Measurements from ENCODE around the gene COL1A1.
A peak's percentile ranks its signal among the peaks of the same experiment; 100 is the strongest.

Gene COL1A1

DNA sequence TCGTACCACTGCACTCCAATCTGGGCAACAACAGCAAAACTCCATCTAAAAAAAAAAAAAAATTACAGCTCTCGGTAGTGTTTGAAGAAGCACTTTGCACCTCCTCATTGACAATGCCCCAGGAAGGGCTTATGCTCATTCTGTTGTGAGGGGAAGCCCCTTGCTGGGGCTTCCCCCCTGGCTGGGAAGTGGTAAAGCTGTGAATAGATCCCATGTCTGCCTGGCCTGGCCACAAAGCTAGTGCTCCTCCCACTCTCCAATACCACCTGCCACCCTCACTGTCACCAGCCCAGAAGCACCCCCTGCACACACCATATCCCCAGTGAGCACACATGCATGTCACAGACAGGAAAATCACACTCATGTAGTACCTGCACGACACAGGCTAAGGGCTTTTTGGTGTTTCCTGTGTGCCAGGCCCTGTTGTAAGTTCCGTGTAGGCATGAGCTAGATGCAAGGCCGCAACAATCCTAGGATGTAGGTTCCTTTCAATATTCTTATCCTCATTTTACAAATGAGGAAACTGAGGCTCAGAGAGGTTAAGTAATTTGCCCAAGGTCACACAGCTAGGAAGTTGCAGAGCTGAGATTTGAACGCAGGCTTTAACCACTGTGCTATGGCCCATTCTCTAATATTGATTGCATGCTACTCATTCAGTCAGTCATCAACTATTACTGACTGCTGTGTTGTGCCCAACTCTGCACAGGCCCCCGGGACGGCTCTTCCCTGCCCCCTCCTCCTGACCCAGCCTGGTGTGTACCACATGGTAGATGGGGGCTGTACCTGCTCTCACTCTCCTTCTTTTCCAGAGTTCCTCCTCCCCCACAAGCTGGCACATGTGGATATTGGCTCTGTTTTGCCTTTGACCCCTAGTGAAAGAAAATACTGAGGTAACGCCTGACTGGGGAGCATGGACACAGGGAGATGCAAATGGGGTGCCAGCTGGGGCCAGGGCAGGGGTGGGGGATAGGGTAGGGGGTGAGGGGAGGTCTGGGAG lies 11.9 kb upstream of the COL1A1 start:
- peak; percentile 25 for DNase-seq

DNA sequence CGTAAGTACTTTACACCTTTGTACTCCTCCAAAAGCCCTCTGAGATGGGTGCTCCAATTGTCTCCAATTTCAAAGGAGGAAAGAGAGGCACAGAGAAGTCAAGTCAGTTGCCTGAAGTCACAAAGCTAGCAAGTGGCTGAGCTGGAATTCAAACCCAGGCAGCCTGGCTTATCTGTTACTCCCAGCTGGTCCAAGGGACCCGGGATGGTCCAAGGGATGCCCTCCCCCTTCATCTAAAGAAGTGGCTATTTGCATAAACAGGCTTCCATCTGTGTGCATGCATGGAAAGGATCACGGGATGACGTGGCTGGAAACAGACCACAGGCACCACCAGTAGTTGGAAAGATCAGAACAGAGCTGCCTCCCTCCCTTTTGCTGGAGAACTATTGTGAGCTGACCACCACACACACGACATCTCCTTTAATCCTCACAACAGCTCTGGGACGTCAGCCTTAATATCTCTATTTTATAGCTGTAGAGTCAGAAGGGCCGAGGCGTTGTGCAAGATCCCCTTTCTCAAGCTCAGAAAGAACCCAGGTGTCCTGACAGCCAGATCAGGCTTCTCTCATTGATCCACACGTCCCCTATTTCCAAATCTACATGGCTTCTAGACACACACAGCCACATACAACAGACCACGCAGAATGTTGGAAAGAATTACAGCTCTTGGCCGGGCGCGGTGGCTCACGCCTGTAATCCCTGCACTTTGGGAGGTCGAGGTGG lies 10.9 kb upstream of the COL1A1 start:
- no peak for DNase-seq

DNA sequence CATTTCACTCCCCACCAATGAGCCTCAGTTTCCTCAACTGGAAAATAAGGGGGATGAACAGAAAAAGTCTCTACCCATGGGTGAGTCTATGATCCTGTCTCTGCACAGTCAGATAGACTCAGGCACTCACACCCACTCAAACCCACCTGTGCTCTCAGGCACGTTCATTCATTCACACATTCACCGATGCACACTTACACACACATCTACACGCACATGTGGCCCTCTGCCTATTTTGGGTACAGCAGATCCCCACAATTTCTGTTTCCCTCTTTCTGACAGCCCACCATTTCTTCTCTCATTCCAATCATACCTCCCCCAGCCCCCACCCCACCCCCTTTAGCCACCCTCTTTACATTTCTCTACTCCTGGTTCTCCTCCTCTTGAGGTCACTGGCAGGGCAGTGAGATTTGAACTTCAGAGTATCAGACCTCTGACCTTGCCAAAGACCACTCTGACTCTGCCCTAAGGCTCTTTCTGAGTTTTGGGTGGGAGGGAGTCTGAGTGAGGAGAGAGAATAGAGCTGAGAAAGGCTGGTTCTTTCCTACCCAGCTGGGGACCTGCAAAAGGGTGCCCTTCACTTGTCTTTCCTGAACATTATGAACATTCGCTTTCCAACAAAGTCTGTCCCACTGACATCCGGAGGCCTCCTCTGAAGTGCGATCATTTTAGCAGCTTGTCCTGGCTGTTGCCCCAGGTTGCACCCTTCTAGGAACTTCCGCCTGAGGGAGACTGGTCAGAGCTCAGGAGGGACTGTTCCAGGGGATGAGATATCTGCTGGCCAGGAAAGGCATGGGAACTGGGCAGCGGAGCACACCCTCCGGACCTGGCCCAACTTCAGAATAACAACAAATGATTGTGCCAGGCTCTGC lies 10.1 kb upstream of the COL1A1 start:
- DNase-seq: no peak

DNA sequence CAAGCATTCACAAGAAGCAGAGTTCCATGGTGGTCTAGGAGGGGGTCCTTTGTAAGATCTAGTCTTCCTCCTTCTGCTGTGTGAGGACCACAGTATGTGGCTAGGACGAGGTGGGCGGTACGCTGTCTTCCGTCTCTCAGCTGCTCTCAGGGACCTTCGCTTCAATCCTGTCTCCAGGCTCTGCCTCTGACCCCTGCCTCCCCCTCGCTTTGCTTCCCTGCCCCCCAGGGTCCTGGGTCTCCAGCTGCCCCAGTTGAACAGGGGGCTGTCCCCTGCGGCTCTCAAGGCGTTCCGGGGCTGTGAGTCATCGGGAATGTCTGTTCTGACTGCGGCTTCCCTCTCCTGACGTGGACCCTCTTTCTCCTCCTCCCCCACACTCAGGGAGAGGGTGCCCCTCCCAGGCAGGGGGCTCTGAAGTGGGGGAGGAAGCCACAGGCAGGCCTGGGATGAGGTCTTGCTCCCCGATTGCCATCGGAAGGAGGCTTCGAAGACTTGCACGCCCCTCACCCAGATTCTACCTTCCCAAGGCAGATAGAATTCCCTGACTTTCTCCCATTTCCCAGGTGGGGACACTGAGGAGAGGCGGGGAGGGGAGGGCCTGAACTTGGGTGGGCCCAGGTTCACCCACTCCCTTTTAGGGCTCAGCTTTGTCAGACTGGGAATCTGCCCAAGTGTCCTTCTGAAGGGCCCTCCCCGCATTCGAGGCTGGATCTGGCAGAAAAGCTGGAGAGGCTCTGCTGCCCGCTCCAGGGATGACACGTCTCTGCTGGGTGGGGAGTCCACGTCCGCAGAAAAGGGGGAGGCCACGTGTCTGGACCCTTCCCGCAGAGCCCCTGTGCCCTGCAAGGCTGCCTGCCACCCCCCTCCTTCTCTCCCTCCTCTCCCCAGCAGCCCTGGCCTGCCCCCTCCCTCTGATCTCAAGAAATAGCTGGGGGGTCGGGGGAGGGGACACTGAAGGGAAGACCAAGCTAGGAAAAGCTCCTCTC lies 9.1 kb upstream of the COL1A1 start:
- DNase-seq: no peak

DNA sequence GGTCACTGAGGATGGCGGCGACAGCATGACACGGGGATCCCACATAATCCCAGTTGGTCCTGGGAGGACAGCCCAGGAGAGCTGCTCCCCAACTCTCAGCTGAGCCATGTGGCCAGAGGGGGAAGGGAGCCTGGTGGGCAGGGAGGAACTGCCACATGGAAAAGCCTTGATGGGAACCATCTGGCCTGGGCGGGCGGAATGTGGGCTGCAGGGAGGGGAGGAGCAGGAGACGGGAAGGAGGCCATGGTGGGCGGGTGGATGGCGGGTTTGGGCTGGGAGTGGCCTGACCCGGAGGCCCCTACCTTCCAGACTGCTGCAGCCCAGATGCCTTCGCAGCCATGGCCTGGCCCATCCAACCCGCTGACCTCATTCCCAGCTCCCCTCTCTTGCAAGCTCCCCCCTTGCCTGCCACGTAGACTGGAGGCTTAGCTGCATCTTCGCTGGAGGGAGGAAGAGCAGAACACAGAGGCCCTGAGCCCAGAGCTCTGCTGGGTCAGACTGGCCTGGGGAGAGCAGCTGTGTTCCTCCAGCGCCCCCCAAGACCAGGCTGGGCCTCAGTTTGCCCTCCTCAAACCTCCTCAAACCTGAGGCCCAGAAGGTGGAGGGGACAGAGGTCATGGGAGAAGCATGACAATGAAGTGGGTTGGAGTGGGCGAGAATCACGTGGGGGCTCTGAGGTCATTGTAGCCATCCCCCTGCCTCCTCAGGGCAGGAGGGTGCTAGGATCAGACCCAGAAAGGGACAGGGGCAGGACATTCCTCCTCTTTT lies 8.2 kb upstream of the COL1A1 start:
- DNase-seq: no peak

DNA sequence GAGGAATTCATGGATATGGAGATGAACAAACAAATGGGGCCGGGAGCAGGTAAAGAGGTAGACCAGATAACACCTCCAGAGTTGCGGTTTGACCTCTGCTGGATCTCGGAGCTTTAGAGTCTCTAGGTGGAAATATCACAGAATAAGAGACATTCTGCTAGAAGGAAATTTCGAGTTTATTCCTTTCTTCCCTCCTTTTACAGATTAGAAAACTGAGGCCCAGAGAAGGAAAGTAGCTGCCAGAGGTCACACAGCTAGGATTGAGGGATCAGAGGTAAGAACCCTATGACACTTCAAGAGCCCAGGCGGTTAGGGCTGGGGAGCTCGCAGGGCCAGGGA lies 7.7 kb upstream of the COL1A1 start:
- DNase-seq: no peak

DNA sequence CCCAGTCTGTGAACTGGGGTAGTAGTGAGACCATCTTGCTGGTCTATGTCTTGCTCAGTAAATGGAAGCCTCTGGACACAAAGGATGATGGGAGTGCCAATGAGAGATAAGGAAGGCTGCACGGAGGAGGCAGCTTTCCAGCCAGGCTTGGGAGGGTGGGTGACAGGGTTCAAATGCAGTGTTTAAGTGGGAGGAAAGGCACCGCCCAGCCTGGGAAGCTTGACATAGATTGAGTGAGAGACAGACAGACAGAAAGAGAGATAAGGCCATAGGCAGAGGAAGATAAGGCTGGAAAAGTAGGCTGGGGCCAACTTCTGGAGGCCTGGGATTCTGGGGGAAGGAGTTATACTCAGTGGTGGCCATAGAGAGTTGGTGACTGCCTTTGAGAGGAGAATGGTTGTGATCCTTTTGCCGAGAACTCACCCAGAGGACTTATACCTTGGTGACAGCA lies 7.2 kb upstream of the COL1A1 start:
- DNase-seq: no peak

DNA sequence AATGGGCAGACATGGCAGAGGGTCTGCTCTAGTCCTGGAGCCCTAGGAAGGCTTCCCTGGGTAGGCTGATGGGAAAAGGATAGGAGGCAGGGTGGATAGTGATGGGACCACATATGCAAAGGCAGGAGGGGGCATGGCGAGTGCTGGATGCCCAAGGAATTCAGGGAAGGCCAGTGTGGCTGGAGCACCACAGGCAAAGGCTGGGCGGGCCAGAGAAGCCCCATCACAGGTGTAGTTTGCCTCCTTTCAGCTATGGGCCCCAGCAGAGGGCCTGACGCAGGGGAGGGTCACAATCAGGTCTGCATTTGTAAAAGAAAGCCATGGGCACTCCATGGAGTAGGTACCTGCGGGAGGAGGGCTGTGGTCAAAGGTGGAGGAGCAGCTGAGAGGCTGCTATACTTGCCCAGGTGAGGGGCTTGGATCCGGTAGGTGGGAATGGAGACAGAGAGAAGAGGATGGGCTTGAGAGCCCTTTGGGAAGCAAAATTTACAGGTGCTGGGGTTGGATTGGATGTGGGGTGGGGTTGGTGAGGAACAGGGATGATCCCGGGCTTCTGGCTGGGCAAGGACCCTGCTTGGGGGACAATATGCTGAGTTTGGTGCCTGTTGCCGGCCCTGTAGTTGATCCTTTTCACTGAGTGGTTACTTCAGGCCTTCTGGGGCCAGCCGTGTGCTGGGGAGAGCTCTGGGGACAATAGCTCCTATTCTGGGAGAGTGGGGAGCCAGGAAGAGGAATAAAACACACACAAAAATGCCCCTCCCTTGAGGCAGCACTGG lies 6.5 kb upstream of the COL1A1 start:
- DNase-seq: no peak

DNA sequence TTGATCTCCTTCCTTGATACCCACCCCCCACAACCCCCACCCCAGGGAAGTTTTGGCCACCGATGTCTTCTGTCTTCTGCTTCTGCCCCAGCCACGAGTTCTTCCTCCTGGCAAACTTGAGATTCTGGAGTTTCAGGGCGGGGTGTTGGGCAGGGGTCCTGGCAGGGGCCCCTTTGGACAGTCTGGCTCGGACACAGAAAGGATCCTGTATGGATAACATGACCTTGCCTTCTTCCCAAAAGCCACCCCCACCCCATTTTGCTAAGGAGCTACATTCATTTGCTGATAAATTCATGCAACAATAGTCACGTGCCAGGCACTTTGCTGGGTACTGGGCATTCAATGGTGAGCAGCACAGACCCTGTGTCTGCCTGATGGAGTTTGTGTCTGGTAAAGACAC lies 5.9 kb upstream of the COL1A1 start:
- DNase-seq: no peak

DNA sequence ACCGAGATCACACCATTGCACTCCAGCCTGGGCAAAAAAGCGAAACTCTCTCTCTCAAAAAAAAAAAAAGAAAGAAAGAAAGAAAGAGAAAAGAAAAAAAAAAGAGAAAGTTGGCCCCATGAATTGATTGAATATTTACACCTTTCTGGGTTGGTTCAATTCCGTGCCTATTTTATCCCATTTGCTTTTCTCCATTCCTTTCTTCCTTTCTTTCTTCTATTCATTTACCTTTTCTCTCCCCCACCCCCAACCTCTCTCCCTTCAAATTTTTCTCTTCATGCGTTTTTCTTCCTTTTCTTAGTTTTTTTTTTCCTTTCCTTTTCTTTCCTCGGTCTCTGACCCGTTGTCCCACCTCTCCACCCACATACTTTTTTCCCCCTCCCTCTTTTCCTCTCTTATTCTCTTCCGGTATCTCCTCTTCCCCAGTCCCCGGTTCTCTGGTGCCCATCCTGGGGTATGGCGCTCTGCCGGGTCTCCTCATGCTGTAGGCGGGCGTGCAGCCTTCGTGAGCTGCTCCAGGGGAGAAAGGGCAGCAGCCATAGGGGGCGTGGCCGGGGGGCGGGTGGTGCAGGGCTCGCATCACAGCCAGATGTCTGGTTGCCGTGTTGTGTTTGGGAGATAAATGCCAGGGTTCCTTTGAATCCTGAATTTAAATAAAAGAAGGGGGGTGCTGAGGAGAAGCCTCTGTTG lies 5.3 kb upstream of the COL1A1 start:
- DNase-seq: no peak

DNA sequence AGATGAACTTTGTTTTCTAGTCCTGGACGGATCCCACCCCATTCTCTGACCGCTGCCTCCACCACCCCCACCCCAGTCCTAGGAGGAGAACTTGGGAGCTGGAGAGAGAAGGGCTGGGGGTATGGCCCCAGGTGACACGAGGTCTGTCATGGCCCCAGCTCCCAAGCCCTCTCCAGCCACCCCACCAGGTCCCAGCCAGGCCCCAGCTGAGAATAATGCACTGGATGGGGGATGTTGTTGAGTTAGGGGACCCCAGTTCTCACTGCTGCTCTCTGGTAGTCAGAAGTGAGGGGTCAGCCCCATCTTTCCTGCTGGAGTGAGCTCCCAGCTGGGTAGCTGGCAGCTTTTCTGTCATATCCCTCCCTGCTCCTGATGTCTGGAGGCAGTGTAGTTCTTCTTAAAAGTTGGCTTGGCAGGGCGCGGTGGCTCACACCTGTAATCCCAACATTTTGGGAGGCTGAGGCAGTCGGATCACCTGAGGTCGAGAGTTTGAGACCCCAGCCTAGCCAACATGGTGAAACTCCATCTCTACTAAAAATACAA lies 4.6 kb upstream of the COL1A1 start:
- no peak for DNase-seq

DNA sequence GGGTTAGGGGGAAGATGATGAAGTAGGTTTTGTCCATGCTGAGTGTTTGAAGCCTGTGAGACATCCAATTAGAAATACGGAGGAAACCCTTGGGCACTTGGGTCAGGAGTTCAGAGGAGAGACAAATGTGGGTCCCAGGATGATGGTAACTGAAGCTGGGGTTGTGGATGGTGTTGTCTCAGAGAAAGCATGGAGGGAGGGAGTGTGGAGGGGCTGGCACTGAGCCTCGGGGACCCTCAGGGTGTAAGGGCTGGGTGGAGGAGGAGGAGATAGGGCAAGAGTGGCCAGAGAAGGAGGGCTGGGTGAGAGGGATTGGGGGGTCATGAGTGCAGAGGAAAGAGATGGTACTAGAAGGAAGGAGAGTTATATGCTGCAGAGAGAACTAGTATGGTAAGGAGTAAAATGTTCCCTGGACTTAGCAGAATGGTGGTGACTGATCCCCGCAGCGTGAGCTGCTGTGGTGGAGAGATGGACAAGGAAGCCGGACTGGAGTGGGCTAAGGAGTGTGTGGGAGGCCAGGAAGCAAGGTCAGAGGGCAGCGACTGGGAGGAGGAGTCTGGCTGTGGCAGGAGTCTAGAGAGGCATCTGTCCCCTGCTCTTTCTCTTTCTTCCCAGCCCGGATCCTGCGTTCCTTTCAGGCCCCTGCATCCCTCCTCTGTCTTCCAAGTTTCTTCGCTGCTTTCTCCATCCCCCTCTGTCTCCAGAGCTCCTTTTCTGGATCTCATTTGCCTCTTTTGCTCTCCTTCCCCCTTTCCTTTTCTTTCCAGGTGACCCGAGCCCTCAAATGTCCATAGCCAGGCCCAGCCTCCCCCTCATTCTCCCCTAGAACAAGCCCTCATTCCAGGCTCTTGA lies 3.9 kb upstream of the COL1A1 start:
- DNase-seq: no peak

DNA sequence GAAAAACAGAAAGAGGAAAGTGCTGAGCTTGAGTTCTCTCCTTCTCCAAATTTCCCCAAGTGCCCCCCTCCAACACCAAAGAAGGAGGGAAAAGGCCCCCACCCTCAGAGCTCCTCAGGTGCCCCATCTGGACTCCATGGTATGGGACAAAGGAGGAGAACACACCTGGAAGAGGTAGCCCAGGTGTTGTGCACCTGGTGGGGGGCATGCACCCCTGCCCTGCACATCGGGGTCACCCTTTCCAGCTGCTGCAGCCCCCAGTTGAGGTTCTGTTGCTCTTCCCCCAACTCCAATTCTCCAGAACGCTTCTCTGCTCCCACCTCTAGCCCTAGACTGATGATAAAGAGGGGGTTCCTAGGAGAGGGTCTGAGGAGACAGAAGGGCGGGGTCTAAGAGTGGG lies 3.0 kb upstream of the COL1A1 start:
- DNase-seq: peak; percentile 3

DNA sequence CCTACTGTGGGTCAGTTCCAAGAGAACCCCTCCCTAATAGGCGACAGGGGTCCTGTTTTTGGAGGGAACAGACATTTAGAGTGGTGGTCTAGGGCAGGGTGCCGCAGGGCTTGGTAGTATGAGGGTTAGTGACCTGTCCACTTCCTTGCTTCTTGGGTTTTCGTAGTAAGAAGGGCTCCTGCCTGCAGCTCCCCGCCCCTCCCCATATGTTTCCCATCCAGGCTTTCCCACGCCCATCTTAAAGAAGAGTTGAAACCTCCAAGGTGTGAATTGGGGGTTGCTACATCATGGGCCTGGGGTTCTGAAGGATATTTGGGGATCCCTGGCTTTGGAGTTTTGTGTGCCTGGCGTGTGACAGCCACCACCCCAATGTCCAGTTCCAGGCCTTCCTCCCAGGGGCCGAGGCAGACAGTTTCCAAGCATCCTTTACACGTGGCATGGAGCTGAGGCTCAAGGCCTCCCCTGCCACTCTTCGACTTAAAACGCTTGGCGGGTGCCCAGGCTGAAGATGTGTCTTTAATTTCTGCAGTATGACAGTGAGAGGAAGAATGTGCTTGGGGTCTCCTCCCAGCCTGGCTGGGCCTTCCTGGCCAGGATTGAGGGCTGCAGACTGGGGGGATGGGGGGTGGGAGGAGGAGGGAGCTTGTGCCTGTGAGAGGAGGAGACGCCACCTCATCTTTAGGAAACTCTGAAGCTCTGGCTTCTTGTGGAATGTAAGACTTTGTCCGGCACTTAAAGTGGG lies 2.3 kb upstream of the COL1A1 start:
- DNase-seq: peak; percentile 10

DNA sequence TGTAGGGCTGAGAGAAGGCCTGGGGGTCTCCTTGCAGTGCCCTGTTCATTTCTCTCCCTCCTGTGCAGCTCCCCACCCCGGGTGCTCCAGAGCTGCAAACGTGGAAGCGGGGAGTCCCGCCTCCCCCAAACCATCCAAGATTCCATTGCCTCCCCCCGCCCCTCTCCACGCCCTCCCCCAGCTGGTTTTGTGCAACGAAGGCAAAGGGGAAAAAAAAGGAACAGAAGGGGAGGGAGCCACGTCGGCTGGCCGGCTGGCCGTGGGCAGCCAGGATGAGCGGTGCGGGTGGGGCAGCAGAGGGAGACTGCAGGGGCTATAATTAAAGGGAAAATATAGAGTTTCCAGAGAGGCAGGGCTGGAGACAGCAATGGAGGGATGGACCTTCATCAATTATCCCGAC lies 1.7 kb upstream of the COL1A1 start:
- peak; percentile 4 for DNase-seq

DNA sequence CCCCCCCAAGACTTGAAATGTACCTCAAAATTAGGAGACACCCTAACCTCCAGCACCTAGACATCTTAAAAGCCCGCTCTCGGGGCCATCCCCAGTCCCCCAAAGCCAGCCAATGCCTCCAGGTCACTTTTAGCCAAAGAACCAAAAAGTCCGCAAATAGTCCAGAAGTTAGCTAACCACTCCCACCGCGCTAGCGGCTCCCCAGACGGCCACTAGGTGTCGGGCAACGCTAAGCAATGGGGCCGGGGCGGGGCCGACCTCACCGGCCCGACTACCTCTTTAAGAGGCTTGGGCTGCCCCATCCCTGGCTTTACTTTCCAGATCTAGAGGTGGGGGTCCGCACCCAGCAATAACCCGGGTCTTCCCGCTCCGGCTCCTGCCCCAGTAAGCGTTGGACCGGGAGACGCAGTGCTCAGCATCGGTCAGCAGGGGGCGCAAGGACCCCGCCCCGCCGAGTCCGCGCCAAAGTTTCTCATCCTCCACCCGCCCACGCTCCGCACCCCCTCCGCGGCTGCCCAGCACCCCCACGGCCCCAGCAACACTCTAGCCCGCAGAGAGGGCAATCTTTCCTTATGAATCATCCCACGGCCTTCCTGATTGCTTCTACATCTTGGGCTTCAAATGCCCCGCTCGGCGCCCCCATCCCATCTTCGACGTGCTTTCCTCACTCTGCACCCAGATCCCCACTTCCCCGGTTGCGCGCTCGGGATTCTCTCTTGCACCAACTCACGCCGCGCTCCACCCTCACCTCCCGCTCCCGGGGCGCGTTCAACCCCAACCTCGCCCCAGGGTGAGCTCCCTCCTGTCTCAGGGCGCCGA lies 765 bp downstream of the COL1A1 start:
- DNase-seq: peak; percentile 85

Data from activated T-cell treated with anti-CD3 and anti-CD28 coated beads, Interleukin-2, amount 50 U/mL, for 1 hour (primary cell).